Stomach (tissue), 4 donors: Measurements from ENCODE around the gene AGBL3.

Source experiments
- EP300 ChIP-seq: sonication (generic); formaldehyde crosslinking; IDR thresholded peaks from one replicate; pipeline ENCODE4 v1.6.1; 2017; ENCODE audit warnings: antibody characterized with exemption
- POLR2AphosphoS5 ChIP-seq, 3 donors: sonication (generic); formaldehyde crosslinking; IDR thresholded peaks; one replicate each; pipeline ENCODE4 v1.6.1; 2016; ENCODE audit warnings: antibody characterized with exemption in 3 of 3
- TF ChIP-seq, protein P1 (sequence below), 7 experiments: fragments of 450-650 bp in 4 of 7; fragments of 200-600 bp in 3 of 7; sonication (generic) in 3 of 7; IDR thresholded peaks; one replicate each; pipeline ENCODE4 v1.5.1; 2016 to 2019; ENCODE audit warnings: antibody characterized with exemption in 7 of 7, control low read depth in 2 of 7, mild to moderate bottlenecking in 1 of 7

DNA sequence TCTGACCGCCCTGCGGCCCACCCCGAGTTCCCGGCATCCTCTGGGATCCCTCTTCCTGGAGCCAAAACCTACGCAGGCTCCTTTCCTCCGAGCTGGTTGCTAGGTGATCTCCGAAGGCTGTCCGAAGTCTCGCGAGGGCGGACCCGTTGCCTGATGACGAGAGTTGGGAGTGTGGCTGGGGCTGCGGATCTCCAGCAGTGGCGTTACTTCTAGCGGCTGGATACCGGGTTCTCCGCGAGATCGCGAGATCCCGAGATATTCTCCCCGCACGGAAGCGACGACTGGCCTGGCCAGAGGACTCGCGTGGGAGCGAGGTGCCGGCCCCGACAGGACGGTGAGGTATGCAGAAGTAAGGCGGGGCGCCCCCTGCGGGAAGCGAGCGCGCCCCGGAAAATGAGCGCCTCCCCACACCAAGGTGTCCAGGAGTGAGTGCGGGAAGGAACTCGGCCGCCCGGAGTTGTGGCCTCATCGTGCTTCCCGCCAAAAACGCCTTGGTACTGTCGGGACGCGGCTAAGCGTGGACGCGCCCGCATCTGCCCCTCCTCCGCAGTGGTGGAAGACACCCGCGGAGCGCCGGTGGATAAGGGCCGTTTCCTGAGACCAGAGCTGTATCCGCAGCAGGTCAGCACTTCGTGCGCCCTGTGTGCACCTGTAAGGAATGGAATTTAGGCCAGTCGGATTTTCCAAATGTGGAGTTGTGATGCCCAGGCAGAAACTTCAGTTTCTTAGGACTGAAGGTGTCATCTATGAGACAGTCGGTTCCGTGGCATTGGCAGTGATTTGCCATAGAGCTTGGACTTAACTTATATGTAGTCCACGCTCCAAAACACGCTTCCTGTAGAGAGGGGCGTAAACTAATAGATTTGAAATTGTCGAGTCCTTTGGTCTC lies at the start of gene AGBL3:
- TF ChIP-seq POLR2AphosphoS5 (IDR thresholded peaks at IDR 0.05) (peak; percentile 41 to 80 (median 48)), EP300 (no peak)
- TF ChIP-seq, protein P1, sequence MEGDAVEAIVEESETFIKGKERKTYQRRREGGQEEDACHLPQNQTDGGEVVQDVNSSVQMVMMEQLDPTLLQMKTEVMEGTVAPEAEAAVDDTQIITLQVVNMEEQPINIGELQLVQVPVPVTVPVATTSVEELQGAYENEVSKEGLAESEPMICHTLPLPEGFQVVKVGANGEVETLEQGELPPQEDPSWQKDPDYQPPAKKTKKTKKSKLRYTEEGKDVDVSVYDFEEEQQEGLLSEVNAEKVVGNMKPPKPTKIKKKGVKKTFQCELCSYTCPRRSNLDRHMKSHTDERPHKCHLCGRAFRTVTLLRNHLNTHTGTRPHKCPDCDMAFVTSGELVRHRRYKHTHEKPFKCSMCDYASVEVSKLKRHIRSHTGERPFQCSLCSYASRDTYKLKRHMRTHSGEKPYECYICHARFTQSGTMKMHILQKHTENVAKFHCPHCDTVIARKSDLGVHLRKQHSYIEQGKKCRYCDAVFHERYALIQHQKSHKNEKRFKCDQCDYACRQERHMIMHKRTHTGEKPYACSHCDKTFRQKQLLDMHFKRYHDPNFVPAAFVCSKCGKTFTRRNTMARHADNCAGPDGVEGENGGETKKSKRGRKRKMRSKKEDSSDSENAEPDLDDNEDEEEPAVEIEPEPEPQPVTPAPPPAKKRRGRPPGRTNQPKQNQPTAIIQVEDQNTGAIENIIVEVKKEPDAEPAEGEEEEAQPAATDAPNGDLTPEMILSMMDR (IDR thresholded peaks at IDR 0.05), result peak in 5 of 7 experiments; percentile 31 to 70 (median 52)
